DOHH2 (cell line): Measurements from ENCODE around the gene OR52D1.

ENCODE experiments used
- CTCF ChIP-seq: fragments of 200-600 bp; sonication (generic); IDR thresholded peaks from one replicate; pipeline ENCODE4 v1.5.1; 2014; ENCODE audit warnings: antibody characterized with exemption, mild to moderate bottlenecking, low read depth, low read length; ENCODE audit not compliant: poor library complexity, severe bottlenecking
- EZH2phosphoT487 ChIP-seq: fragments of 200-600 bp; sonication (generic); IDR thresholded peaks from 2 replicates; pipeline ENCODE4 v1.6.1; 2017; ENCODE audit warnings: borderline replicate concordance, mild to moderate bottlenecking, antibody characterized with exemption, low read length, moderate library complexity, mixed read lengths

- TF ChIP-seq CTCF, result no peak
- TF ChIP-seq EZH2phosphoT487, result no peak
These were observed 39.5 kb upstream of the OR52D1 start, which contains the start of gene OR51I2 for GRCh38 chr11:5449023-5449422.
